Stimulated activated CD8-positive, alpha-beta memory T cell treated with anti-CD3 and anti-CD28 coated beads, Interleukin-15, amount 100 ng/mL, for 4 hours (primary cell): ENCODE data around the gene BLMH.

Experiments
- DNase-seq, 2 donors: peaks; one replicate each; pipeline ENCODE4 v3.0.0-alpha.2; 2020; ENCODE audit warnings: low read depth in 2 of 2

BLMH gene

GRCh38 chr17:30304778-30305177, 13.0 kb upstream of the BLMH start:
- DNase-seq = no peak

GRCh38 chr17:30302241-30302640, 10.5 kb upstream of the BLMH start:
- DNase-seq = no peak

GRCh38 chr17:30300818-30301217, 9.1 kb upstream of the BLMH start:
- no peak for DNase-seq

GRCh38 chr17:30299000-30299399, 7.3 kb upstream of the BLMH start:
- DNase-seq = no peak

- no peak for DNase-seq
Observed at GRCh38 chr17:30297715-30298114, 6.0 kb upstream of the BLMH start.

- no peak for DNase-seq
Observed at GRCh38 chr17:30296499-30297080, 4.8 kb upstream of the BLMH start.

GRCh38 chr17:30292286-30292858, 628 bp upstream of the BLMH start:
- no peak for DNase-seq

- DNase-seq = peak in 1 of 2 donors; percentile 12
Observed at GRCh38 chr17:30290696-30291542, 825 bp downstream of the BLMH start.

- DNase-seq = no peak
Observed at GRCh38 chr17:30290077-30290476, 1.7 kb downstream of the BLMH start.

GRCh38 chr17:30279156-30279555, 12.6 kb downstream of the BLMH start:
- no peak for DNase-seq

- no peak for DNase-seq
Observed at GRCh38 chr17:30278032-30278431, 13.7 kb downstream of the BLMH start.

- no peak for DNase-seq
Observed at GRCh38 chr17:30275911-30276310, 15.8 kb downstream of the BLMH start.

- DNase-seq = no peak
Observed at GRCh38 chr17:30274887-30275286, 16.9 kb downstream of the BLMH start.

- no peak for DNase-seq
Observed at GRCh38 chr17:30273373-30273772, 18.4 kb downstream of the BLMH start.

- no peak for DNase-seq
Observed at GRCh38 chr17:30271102-30271501, 20.6 kb downstream of the BLMH start.

- no peak for DNase-seq
Observed at GRCh38 chr17:30267625-30268024, 24.1 kb downstream of the BLMH start.

- DNase-seq = no peak
Observed at GRCh38 chr17:30263552-30264333, 28.0 kb downstream of the BLMH start.

- no peak for DNase-seq
Observed at GRCh38 chr17:30256756-30257506, 34.8 kb downstream of the BLMH start.

- no peak for DNase-seq
Observed at GRCh38 chr17:30254150-30254549, 37.6 kb downstream of the BLMH start.

GRCh38 chr17:30253312-30253711, 38.4 kb downstream of the BLMH start:
- DNase-seq = no peak

GRCh38 chr17:30251931-30252330, 39.8 kb downstream of the BLMH start:
- DNase-seq = no peak

- DNase-seq = no peak
Observed at GRCh38 chr17:30249460-30249859, 42.3 kb downstream of the BLMH start.
